GM21576 (cell line): ENCODE data around the gene ECM1.

Experiments used
- ATAC-seq: cut with Tn5 transposase; IDR thresholded peaks from one replicate; pipeline ENCODE4 v1.9.1; 2021; ENCODE audit warnings: mild to moderate bottlenecking, moderate library complexity; ENCODE audit not compliant: unreplicated experiment

The ECM1 gene

GRCh38 chr1:150543500-150544143 lies 35.7 kb downstream of the ECM1 start:
- ATAC-seq, result no peak

GRCh38 chr1:150544204-150544603 lies 36.3 kb downstream of the ECM1 start:
- ATAC-seq, result no peak

- ATAC-seq, result no peak
These were observed 37.6 kb downstream of the ECM1 start for GRCh38 chr1:150545486-150546032.

- ATAC-seq, result no peak
These were observed 38.5 kb downstream of the ECM1 start for GRCh38 chr1:150546294-150546937.

- no peak for ATAC-seq
These were observed 40.4 kb downstream of the ECM1 start for GRCh38 chr1:150548324-150548631.

GRCh38 chr1:150548632-150549495 lies 41.0 kb downstream of the ECM1 start, which contains the start of gene ADAMTSL4:
ADAMTSL4 (plus strand) TSS chr1:150549408; CDS start chr1:150552289, 2,881 bp downstream.
- ATAC-seq, result no peak

- no peak for ATAC-seq
These were observed 41.8 kb downstream of the ECM1 start for GRCh38 chr1:150549496-150550221.

- ATAC-seq, result no peak
These were observed 42.5 kb downstream of the ECM1 start for GRCh38 chr1:150550222-150551050.

GRCh38 chr1:150551051-150551783 lies 43.3 kb downstream of the ECM1 start:
- no peak for ATAC-seq

- ATAC-seq, result no peak
These were observed 43.8 kb downstream of the ECM1 start for GRCh38 chr1:150551784-150552127.

GRCh38 chr1:150552128-150552910 lies 44.4 kb downstream of the ECM1 start:
- ATAC-seq, result no peak

GRCh38 chr1:150552911-150553289 lies 45.0 kb downstream of the ECM1 start:
- no peak for ATAC-seq

GRCh38 chr1:150553392-150554085 lies 45.6 kb downstream of the ECM1 start:
- ATAC-seq, result no peak

- ATAC-seq, result no peak
These were observed 46.2 kb downstream of the ECM1 start for GRCh38 chr1:150554086-150554452.

- no peak for ATAC-seq
These were observed 47.5 kb downstream of the ECM1 start for GRCh38 chr1:150555198-150555970.

- no peak for ATAC-seq
These were observed 48.3 kb downstream of the ECM1 start for GRCh38 chr1:150555971-150556865.
